K562 treated with DMSO at 1 percent for 4 hours (cell line): Measurements from ENCODE around the gene LRRC28. TPM values are rescaled to one million over a fixed set of nuclear protein-coding genes. Genes with fewer than 3 reads are reported as not detected.

ENCODE experiments used
- total RNA-seq: library from RNA; unstranded; fragments of 300-600 nt; gene quantifications from 2 replicates; pipeline ENCODE4 v1.2.3, GENCODE V29; 2022; ENCODE audit not compliant: insufficient read depth

Gene LRRC28
- 6.1 and 7.3 TPM in 2 replicates for total RNA-seq

GRCh38 chr15:99250857-99251841 is at the start of gene LRRC28:
LRRC28 (plus strand) TSS chr15:99251481; CDS start chr15:99255958, 4,477 bp downstream.

GRCh38 chr15:99249270-99249841 is 1.9 kb upstream of the LRRC28 start, which contains the start of gene TTC23:
TTC23 (minus strand) TSS chr15:99249581; CDS start chr15:99228712, 20,869 bp downstream.

Other genes with a start within 250 kb of the LRRC28 start
- gene PGPEP1L, start 243.7 kb upstream of the LRRC28 start, total RNA-seq = not detected in 2 replicates
- gene SYNM, start 146.4 kb upstream of the LRRC28 start, total RNA-seq = 1.3 TPM in 2 replicates
- gene TTC23, start 1.9 kb upstream of the LRRC28 start, total RNA-seq = 4.4 and 6.7 TPM in 2 replicates